ENCODE data around the gene INCA1.

Gene INCA1

GRCh38 chr17:4994081-4994595, 3.2 kb downstream of the INCA1 start:
- H3K27ac ChIP-seq (replicated peaks) = no peak overlapping the region
- H3K4me3 ChIP-seq (replicated peaks; ENCODE audit: insufficient read depth, low read length) = no peak overlapping the region
- no peak for TF ChIP-seq POLR2AphosphoS5 (IDR thresholded peaks at IDR 0.05; ENCODE audit: low read depth)
- no peak for TF ChIP-seq SPI1 (IDR thresholded peaks at IDR 0.05; ENCODE audit: borderline replicate concordance, low read depth)
- TF ChIP-seq CTCF (IDR thresholded peaks at IDR 0.05; ENCODE audit: insufficient read depth, low read length) = no peak
- no peak for TF ChIP-seq REST (IDR thresholded peaks at IDR 0.05; ENCODE audit: insufficient replicate concordance, low read depth)
- no peak for TF ChIP-seq GABPA (IDR thresholded peaks at IDR 0.05; ENCODE audit: low read depth)
- no peaks in the 10 kb centered on the region for H3K27me3 ChIP-seq (ENCODE audit: insufficient read depth, poor library complexity, severe bottlenecking)
- DNase-seq (ENCODE audit: low read depth in 1 of 2, low spot score in 1 of 2) = no peak

- Histone ChIP-seq H3K27ac (replicated peaks) (peak overlapping the region; percentile 55), H3K4me3 (replicated peaks; ENCODE audit: insufficient read depth, low read length) (peak overlapping the region; percentile 69), H3K27me3 (ENCODE audit: insufficient read depth, poor library complexity, severe bottlenecking) (no peaks in the 10 kb centered on the region)
- DNase-seq (ENCODE audit: low read depth in 1 of 2, low spot score in 1 of 2) = no peak
- TF ChIP-seq POLR2AphosphoS5 (IDR thresholded peaks at IDR 0.05; ENCODE audit: low read depth) = no peak
- TF ChIP-seq REST (IDR thresholded peaks at IDR 0.05; ENCODE audit: insufficient replicate concordance, low read depth) = no peak
- TF ChIP-seq SPI1 (IDR thresholded peaks at IDR 0.05; ENCODE audit: borderline replicate concordance, low read depth) = no peak
- no peak for TF ChIP-seq GABPA (IDR thresholded peaks at IDR 0.05; ENCODE audit: low read depth)
- TF ChIP-seq CTCF (IDR thresholded peaks at IDR 0.05; ENCODE audit: insufficient read depth, low read length) = no peak
These were observed 9.4 kb downstream of the INCA1 start for GRCh38 chr17:4987767-4988567.

GRCh38 chr17:4986951-4987766, 10.2 kb downstream of the INCA1 start, which contains the start of gene CAMTA2:
Gene CAMTA2 (minus strand): TSS chr17:4987675. CDS start chr17:4986222, 1,453 bp downstream.
- H3K27ac ChIP-seq (replicated peaks) = peak within 1 kb of the TSS; percentile 55

More at GRCh38 chr17:4986951-4987766, 10.2 kb downstream of the INCA1 start, which contains the start of gene CAMTA2:
- DNase-seq (ENCODE audit: low read depth in 1 of 2, low spot score in 1 of 2) = peak; percentile 73 to 79
- H3K27me3 ChIP-seq (ENCODE audit: insufficient read depth, poor library complexity, severe bottlenecking) = no peaks in the 10 kb centered on the region
- no peak for TF ChIP-seq POLR2AphosphoS5 (IDR thresholded peaks at IDR 0.05; ENCODE audit: low read depth)
- no peak for TF ChIP-seq REST (IDR thresholded peaks at IDR 0.05; ENCODE audit: insufficient replicate concordance, low read depth)
- no peak for TF ChIP-seq CTCF (IDR thresholded peaks at IDR 0.05; ENCODE audit: insufficient read depth, low read length)
- no peak for TF ChIP-seq GABPA (IDR thresholded peaks at IDR 0.05; ENCODE audit: low read depth)
- TF ChIP-seq SPI1 (IDR thresholded peaks at IDR 0.05; ENCODE audit: borderline replicate concordance, low read depth) = no peak
- H3K4me3 ChIP-seq (replicated peaks; ENCODE audit: insufficient read depth, low read length) = peak within 1 kb of the TSS; percentile 69
